ENCODE measurements around the gene SLU7.

GRCh38 chr5:160387445-160387844 is 31.4 kb downstream of the SLU7 start:
- no peak for TF ChIP-seq POLR2AphosphoS5 (IDR thresholded peaks at IDR 0.05)
- no peak for TF ChIP-seq CTCF (IDR thresholded peaks at IDR 0.05)
- no peak for TF ChIP-seq POLR2A (IDR thresholded peaks at IDR 0.05)
